ENCODE data around the gene FDX2. TPM values are rescaled to one million over a fixed set of nuclear protein-coding genes. Genes with fewer than 3 reads are reported as not detected.

Gene FDX2
- total and polyA plus RNA-seq, 2 of the 4 experiments (the other 2 are of a cell fraction): 39.8 to 72.0 TPM

DNA sequence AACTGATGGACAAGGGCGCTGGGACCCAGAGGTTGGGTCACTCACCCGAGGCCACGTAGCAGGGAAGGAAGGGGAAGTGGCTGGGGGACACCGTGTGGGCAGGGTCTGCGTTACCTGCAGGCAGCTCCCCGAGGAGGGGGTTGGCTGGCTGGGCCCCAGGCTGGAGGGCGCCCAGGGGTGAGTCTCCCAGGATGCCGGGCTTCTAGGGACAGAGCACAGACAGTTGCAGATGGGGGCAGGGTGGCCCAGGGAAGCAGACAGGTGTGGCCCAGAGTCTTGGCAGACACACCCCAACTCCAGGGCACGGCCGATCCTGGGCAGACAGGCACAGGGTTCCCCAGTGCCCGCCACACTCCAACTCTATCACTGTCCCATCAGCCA is 5.6 kb upstream of the FDX2 start (continued):
- no peak for TF ChIP-seq RCOR1 (IDR thresholded peaks at IDR 0.05; ENCODE audit: insufficient replicate concordance, low read length)

DNA sequence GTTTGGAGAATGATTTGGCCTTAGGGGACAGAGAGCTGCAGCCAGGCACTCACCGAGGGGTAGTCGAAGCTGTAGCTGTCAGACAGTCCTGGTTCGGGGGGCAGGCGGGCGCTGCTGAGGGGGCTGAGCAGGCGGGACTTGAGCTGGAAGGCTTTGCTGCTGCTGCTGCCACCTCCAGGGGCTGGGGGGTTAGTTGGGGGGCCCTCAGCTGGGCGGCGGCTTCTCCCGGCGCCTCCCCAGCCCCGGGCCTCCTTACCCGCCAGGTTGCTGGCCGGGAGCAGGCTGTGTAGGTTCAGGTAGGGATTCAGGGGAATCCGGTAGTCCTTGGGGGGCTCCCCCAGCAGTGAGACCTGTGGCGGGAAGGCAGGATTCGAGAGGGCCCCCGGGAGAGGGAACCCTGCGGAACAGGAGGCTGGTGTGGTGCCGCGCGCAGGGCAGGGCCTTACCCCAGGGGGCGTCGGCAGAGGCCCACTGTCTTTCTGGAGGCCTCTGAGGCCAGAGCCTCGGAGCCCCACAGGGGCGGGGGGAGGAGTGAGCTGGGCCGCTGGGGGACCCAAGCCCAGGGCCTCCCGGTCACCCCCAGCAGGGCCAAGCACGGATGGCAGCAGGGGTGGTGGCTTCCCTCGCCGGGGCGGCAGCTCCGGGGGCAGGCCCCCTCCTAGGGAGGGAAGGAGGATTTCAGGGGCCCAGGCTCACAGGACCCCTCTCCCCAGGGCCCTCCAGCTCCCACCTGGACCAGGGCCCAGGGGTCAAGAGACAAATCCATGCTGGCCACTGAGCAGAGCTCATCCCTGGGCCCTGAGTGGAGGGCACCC is 5.0 kb upstream of the FDX2 start:
- no peak overlapping the region for H2AK9ac ChIP-seq (replicated peaks; ENCODE audit: low read depth, low read length, poor library complexity)
- no peak overlapping the region for H4K91ac ChIP-seq (ENCODE audit: insufficient read depth, low read depth, low read length)
- WGBS, 2 experiments (ENCODE audit: extremely low coverage in 2 of 2, insufficient read length in 1 of 2): 100% methylated on average over 8 of the region's 32 CpGs; no CpG with 5 or more reads in 1 of the 2 experiments
- H3K27ac ChIP-seq (ENCODE audit: insufficient read depth, low read length): no peak overlapping the region
- no peak overlapping the region for H3K56ac ChIP-seq (ENCODE audit: extremely low read depth, insufficient read depth, low read length)
- H2AK5ac ChIP-seq (ENCODE audit: low read depth, low read length): no peak overlapping the region
- no peak overlapping the region for H3K9ac ChIP-seq (ENCODE audit: low read depth, low read length)
- H2BK120ac ChIP-seq (ENCODE audit: low read depth, low read length): no peak overlapping the region
- no peak overlapping the region for H3K14ac ChIP-seq (replicated peaks; ENCODE audit: low read depth, low read length)
- H3K23ac ChIP-seq (ENCODE audit: low read depth, low read length): no peak overlapping the region
- H4K8ac ChIP-seq (ENCODE audit: low read depth in 2 of 2, low read length in 2 of 2): no peak overlapping the region
- in situ Hi-C loops (cut with MboI; ENCODE audit: low sequenced_read_pairs) (no loop called here), dilution Hi-C loops (cut with HindIII; ENCODE audit: low sequenced_read_pairs, unreplicated experiment) (no loop called here), intact Hi-C loops (cut with micrococcal nuclease) (no loop called here)
- no peak overlapping the region for H3K4ac ChIP-seq (ENCODE audit: low read depth, low read length)
- H2BK5ac ChIP-seq (ENCODE audit: low read depth, low read length, poor library complexity, severe bottlenecking): no peak overlapping the region
- peaks cover 9% of the 10 kb centered on the region; the same call in 1 of the 2 replicates for H4K20me1 ChIP-seq (ENCODE audit: insufficient read depth, low read length)
- no peak for ATAC-seq (ENCODE audit: low read depth)
- H3K18ac ChIP-seq (ENCODE audit: low read depth, low read length): no peak overlapping the region
- no peaks in the 10 kb centered on the region for H3K27me3 ChIP-seq (ENCODE audit: control insufficient read depth, insufficient read depth, low read length)
- BruUV-seq (replicated peaks): no TSS peak
- no peak overlapping the region for H2BK15ac ChIP-seq (ENCODE audit: low read depth, low read length)
- H3K4me3 ChIP-seq (ENCODE audit: insufficient read depth, low read depth, low read length): no peak overlapping the region
- H3K4me2 ChIP-seq (ENCODE audit: low read depth, low read length): no peak overlapping the region
- H4K5ac ChIP-seq (ENCODE audit: low read depth, low read length): no peak overlapping the region
- ChIA-PET POLR2A (ENCODE audit: unreplicated experiment) (interaction anchor here (0.6 kb wide), 1 partner anchor 1765 kb away, joined by 20 read pairs; no protein-coding TSS in a partner anchor), CTCF (no interaction called here)
- no peaks in the 10 kb centered on the region for H3K9me1 ChIP-seq (ENCODE audit: insufficient read depth, low read length)
- H3K79me1 ChIP-seq (ENCODE audit: low read depth in 1 of 2, low read length in 2 of 2): peaks cover 8 to 10% of the 10 kb centered on the region in 2 experiments; a peak in 3 of 4 replicates
- no peak for DNase-seq
- peaks cover 66% of the 10 kb centered on the region for H3K36me3 ChIP-seq (ENCODE audit: control insufficient read depth, insufficient read depth, low read length)
- no peaks in the 10 kb centered on the region for H3K9me3 ChIP-seq (ENCODE audit: control insufficient read depth, insufficient read depth, low read length)
- TF ChIP-seq FOS (IDR thresholded peaks at IDR 0.05; ENCODE audit: low read depth, low read length) (no peak), MAZ (IDR thresholded peaks at IDR 0.05; ENCODE audit: borderline replicate concordance, low read depth, low read length) (no peak), RAD21 (IDR thresholded peaks at IDR 0.05; ENCODE audit: low read length) (no peak), SMC3 (IDR thresholded peaks at IDR 0.05; ENCODE audit: low read depth, low read length) (no peak), POLR2A (IDR thresholded peaks at IDR 0.05; ENCODE audit: low read depth, low read length) (no peak), MXI1 (IDR thresholded peaks at IDR 0.05; ENCODE audit: borderline replicate concordance, low read depth, low read length) (no peak), RFX5 (IDR thresholded peaks at IDR 0.05; ENCODE audit: low read depth, low read length) (no peak), CHD1 (IDR thresholded peaks at IDR 0.05; ENCODE audit: low read depth, low read length) (no peak), MAFK (IDR thresholded peaks at IDR 0.05; ENCODE audit: low read depth, low read length) (no peak), CEBPB (IDR thresholded peaks at IDR 0.05; ENCODE audit: low read depth, low read length) (no peak), RCOR1 (IDR thresholded peaks at IDR 0.05; ENCODE audit: insufficient replicate concordance, low read length) (no peak)
- TF ChIP-seq, protein P1, sequence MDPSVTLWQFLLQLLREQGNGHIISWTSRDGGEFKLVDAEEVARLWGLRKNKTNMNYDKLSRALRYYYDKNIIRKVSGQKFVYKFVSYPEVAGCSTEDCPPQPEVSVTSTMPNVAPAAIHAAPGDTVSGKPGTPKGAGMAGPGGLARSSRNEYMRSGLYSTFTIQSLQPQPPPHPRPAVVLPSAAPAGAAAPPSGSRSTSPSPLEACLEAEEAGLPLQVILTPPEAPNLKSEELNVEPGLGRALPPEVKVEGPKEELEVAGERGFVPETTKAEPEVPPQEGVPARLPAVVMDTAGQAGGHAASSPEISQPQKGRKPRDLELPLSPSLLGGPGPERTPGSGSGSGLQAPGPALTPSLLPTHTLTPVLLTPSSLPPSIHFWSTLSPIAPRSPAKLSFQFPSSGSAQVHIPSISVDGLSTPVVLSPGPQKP (IDR thresholded peaks at IDR 0.05; ENCODE audit: borderline replicate concordance, low read depth, low read length): no peak
- no peaks in the 10 kb centered on the region for H3K4me1 ChIP-seq (ENCODE audit: control insufficient read depth, insufficient read depth, low read length)
- no peak overlapping the region for H2BK20ac ChIP-seq (ENCODE audit: low read depth, low read length)
- no peak overlapping the region for H2AFZ ChIP-seq (replicated peaks; ENCODE audit: low read length, poor library complexity)
